ENCODE data around the gene KLHL30.

DNA sequence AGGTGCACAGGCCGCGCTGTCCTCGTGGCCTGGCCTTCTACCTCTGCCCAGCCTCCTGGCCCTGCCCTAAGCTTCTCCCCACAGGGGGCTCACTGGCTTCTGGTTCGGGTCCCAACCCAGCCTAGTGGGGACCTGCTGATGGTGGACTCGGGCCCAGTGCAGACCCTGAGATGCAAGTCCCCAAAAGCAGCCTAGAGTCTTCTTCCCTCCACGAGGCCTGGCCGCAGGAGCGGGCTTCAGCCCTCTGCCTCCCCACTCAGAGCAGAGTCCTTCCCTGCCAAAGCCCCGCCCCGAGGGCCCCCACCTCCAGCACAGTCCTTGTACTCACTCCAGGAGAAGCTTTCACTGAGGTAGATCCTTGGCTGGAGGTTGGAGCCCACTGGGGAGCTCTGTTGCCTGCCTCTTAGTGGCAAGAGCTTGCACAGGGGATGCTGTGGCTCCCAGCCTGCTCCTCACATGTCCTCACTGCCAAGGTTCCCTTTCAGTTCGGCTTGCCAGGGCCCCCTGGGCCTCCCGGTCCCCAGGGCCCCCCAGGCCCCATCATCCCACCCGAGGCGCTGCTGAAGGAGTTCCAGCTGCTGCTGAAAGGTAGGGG, 23.9 kb downstream of the KLHL30 start:
- TF ChIP-seq, protein P1, sequence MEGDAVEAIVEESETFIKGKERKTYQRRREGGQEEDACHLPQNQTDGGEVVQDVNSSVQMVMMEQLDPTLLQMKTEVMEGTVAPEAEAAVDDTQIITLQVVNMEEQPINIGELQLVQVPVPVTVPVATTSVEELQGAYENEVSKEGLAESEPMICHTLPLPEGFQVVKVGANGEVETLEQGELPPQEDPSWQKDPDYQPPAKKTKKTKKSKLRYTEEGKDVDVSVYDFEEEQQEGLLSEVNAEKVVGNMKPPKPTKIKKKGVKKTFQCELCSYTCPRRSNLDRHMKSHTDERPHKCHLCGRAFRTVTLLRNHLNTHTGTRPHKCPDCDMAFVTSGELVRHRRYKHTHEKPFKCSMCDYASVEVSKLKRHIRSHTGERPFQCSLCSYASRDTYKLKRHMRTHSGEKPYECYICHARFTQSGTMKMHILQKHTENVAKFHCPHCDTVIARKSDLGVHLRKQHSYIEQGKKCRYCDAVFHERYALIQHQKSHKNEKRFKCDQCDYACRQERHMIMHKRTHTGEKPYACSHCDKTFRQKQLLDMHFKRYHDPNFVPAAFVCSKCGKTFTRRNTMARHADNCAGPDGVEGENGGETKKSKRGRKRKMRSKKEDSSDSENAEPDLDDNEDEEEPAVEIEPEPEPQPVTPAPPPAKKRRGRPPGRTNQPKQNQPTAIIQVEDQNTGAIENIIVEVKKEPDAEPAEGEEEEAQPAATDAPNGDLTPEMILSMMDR (conservative IDR thresholded peaks at IDR 0.05 in 1 of 2, IDR thresholded peaks at IDR 0.05 in 1 of 2; ENCODE audit: low read depth in 1 of 2, low read length in 2 of 2): no peak
- no peak for TF ChIP-seq EZH2 (IDR thresholded peaks at IDR 0.05; ENCODE audit: low read length, missing control alignments)
